Measurements from ENCODE around the gene DTNA.

GRCh38 chr18:34840256-34840826, 130.2 kb downstream of the DTNA start:
- TF ChIP-seq REST (IDR thresholded peaks at IDR 0.05; ENCODE audit: low read depth) (no peak), MAX (IDR thresholded peaks at IDR 0.05) (no peak)
